ENCODE results near the gene OR2L8.

- no peak for TF ChIP-seq POLR2A (IDR thresholded peaks at IDR 0.05)
- no peak for TF ChIP-seq CTCF (IDR thresholded peaks at IDR 0.05)
Measured at GRCh38 chr1:247933989-247934388, 14.7 kb upstream of the OR2L8 start.
